GM18861 (cell line): Measurements from ENCODE around the gene DNMT3A.

Experiments used
- ATAC-seq: cut with Tn5 transposase; IDR thresholded peaks from one replicate; pipeline ENCODE4 v1.9.1; 2021; ENCODE audit not compliant: unreplicated experiment

Gene DNMT3A

GRCh38 chr2:25245141-25245540 lies 96.6 kb downstream of the DNMT3A start:
- ATAC-seq = no peak

GRCh38 chr2:25243995-25244394 lies 97.7 kb downstream of the DNMT3A start:
- ATAC-seq = no peak

GRCh38 chr2:25241452-25241851 lies 100.3 kb downstream of the DNMT3A start:
- no peak for ATAC-seq

- no peak for ATAC-seq
Measured at GRCh38 chr2:25240636-25241035, 101.1 kb downstream of the DNMT3A start.

GRCh38 chr2:25238920-25239319 lies 102.8 kb downstream of the DNMT3A start:
- no peak for ATAC-seq

GRCh38 chr2:25237764-25238163 lies 104.0 kb downstream of the DNMT3A start:
- ATAC-seq = no peak

GRCh38 chr2:25236736-25237135 lies 105.0 kb downstream of the DNMT3A start:
- no peak for ATAC-seq

- ATAC-seq = no peak
Measured at GRCh38 chr2:25234738-25235137, 107.0 kb downstream of the DNMT3A start.

- ATAC-seq = no peak
Measured at GRCh38 chr2:25233916-25234605, 107.7 kb downstream of the DNMT3A start.

- no peak for ATAC-seq
Measured at GRCh38 chr2:25232248-25232825, 109.4 kb downstream of the DNMT3A start.

- ATAC-seq = no peak
Measured at GRCh38 chr2:25230948-25231311, 110.8 kb downstream of the DNMT3A start.

- ATAC-seq = no peak
Measured at GRCh38 chr2:25230198-25230947, 111.4 kb downstream of the DNMT3A start.

- no peak for ATAC-seq
Measured at GRCh38 chr2:25229279-25230197, 112.2 kb downstream of the DNMT3A start.

GRCh38 chr2:25228848-25229278 lies 112.9 kb downstream of the DNMT3A start:
- no peak for ATAC-seq

GRCh38 chr2:25227576-25227975 lies 114.1 kb downstream of the DNMT3A start:
- no peak for ATAC-seq

- ATAC-seq = no peak
Measured at GRCh38 chr2:25226827-25227226, 114.9 kb downstream of the DNMT3A start.

- no peak for ATAC-seq
Measured at GRCh38 chr2:25222477-25223121, 119.1 kb downstream of the DNMT3A start.

- ATAC-seq = no peak
Measured at GRCh38 chr2:25221579-25221978, 120.1 kb downstream of the DNMT3A start.

- no peak for ATAC-seq
Measured at GRCh38 chr2:25220313-25220712, 121.4 kb downstream of the DNMT3A start.

GRCh38 chr2:25219621-25220020 lies 122.1 kb downstream of the DNMT3A start:
- no peak for ATAC-seq

GRCh38 chr2:25218100-25218499 lies 123.6 kb downstream of the DNMT3A start:
- ATAC-seq = no peak
